ENCODE data around the gene TRAM2. TPM values are rescaled to one million over a fixed set of nuclear protein-coding genes. Genes with fewer than 3 reads are reported as not detected.
A peak's percentile ranks its signal among the peaks of the same experiment; 100 is the strongest.

Gene TRAM2
- 9.8 TPM for polyA plus RNA-seq (2013)

DNA sequence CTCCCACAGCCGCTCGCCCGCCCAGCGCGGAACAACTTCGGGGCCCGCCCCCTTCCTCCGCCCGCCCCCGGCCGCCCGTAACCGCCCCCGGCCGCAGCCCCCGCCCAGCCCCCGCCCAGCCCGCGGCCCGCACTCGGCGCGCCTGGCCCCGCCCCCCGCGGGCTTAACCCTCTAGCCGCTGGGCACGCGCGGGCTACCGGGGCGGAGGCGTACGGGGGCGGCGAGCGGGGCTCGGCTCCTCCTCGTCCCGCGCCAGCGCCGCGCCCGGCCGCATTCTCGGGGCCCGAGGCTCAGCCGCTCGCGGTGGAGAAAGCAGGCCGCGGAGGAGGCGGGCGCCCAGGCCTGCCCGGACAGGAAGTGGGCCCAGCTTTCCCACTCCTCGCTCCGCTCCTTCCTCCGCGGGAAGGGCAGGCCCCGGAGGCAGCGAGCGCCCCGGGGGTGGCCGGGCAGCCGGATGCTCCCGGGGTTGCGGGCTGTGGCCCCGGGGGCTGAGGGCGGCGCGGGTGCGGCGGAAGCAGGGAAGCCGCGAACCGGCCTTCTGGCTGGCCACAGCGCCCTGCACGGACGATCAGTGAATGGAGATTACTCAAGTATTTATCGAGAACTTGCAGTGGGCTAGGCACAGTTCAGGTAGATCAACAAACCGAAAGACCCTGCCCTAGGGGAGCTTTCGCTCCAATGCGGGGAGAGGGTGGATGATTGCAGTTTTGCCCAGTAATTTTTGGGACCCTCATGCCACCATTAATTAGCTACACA, at the start of gene TRAM2:
TSS of gene TRAM2 (minus strand) at position 39 of the 756 bp plus-strand sequence. CDS start 145 bp downstream, outside the sequence.
- Histone ChIP-seq H3K4me1 (ENCODE audit: control extremely low read depth in 1 of 4, control insufficient read depth in 4 of 4, insufficient read depth in 4 of 4, low read length in 3 of 4) (peaks cover 10 to 52% (median 36%) of the 10 kb centered on the region in 4 experiments), H3K36me3 (ENCODE audit: control insufficient read depth in 4 of 4, insufficient read depth in 4 of 4, low read length in 3 of 4) (peaks cover 0 to 5% (median under 1%) of the 10 kb centered on the region in 4 experiments), H3K4me3 (ENCODE audit: control insufficient read depth in 1 of 7, extremely low read depth in 1 of 7, insufficient read depth in 4 of 7, low read depth in 2 of 7, low read length in 6 of 7) (peak within 1 kb of the TSS; percentile 70 to 88 (median 81)), H3K27ac (ENCODE audit: insufficient read depth in 1 of 2, low read depth in 1 of 2, low read length in 2 of 2, poor library complexity in 1 of 2, severe bottlenecking in 2 of 2) (peak within 1 kb of the TSS; percentile 58 to 82), H3K27me3 (replicated peaks in 2 of 5; ENCODE audit: control insufficient read depth in 4 of 5, insufficient read depth in 5 of 5, low read length in 4 of 5) (no peaks in the 10 kb centered on the region), H3K9me3 (ENCODE audit: control extremely low read depth in 1 of 5, control insufficient read depth in 4 of 5, insufficient read depth in 2 of 5, low read depth in 1 of 5, low read length in 4 of 5) (no peaks in the 10 kb centered on the region)
- ChIA-PET POLR2A (no interaction called here), CTCF (interaction anchor here (0.7 to 3.0 kb wide), 6 partner anchors 11 to 297 kb away, joined by 3 to 23 read pairs (median 4); no protein-coding TSS in a partner anchor)
- under 1% methylated on average over 48 of the region's 84 CpGs for WGBS (ENCODE audit: insufficient coverage)
- DNase-seq: peak; percentile 80 to 88 (median 86)

DNA sequence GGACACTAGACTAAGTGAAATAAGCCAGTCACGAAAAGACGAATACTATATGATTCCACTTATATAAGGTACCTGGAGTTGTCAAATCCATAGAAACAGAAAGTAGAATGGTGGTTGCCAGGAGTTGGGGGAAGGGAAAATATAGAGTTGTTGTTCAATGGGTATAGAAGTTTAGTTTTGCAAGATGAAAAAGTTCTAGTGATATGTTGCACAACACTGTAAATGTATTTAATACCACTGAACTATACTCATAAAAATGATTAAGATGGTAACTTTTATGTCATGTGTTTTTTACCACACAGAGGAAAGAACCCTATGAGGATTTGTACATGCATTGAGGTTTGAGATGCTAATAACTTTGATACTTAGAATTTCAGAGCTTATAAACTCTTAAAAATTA, 46.0 kb upstream of the TRAM2 start:
- WGBS (ENCODE audit: insufficient coverage): 100% methylated on average over 2 of the region's 2 CpGs
- Histone ChIP-seq H3K4me3 (ENCODE audit: control insufficient read depth in 1 of 7, extremely low read depth in 1 of 7, insufficient read depth in 4 of 7, low read depth in 2 of 7, low read length in 6 of 7) (no peak overlapping the region), H3K27ac (ENCODE audit: insufficient read depth in 1 of 2, low read depth in 1 of 2, low read length in 2 of 2, poor library complexity in 1 of 2, severe bottlenecking in 2 of 2) (no peak overlapping the region), H3K9me3 (ENCODE audit: control extremely low read depth in 1 of 5, control insufficient read depth in 4 of 5, insufficient read depth in 2 of 5, low read depth in 1 of 5, low read length in 4 of 5) (no peaks in the 10 kb centered on the region), H3K27me3 (replicated peaks in 2 of 5; ENCODE audit: control insufficient read depth in 4 of 5, insufficient read depth in 5 of 5, low read length in 4 of 5) (no peaks in the 10 kb centered on the region), H3K36me3 (ENCODE audit: control insufficient read depth in 4 of 4, insufficient read depth in 4 of 4, low read length in 3 of 4) (no peaks in the 10 kb centered on the region), H3K4me1 (ENCODE audit: control extremely low read depth in 1 of 4, control insufficient read depth in 4 of 4, insufficient read depth in 4 of 4, low read length in 3 of 4) (no peaks in the 10 kb centered on the region)
- no peak for DNase-seq
- CTCF ChIA-PET: no interaction called here
- POLR2A ChIA-PET: interaction anchor here (0.6 kb wide), 1 partner anchor 319 kb away, joined by 3 read pairs; no protein-coding TSS in a partner anchor

- H3K4me3 ChIP-seq (ENCODE audit: control insufficient read depth in 1 of 7, extremely low read depth in 1 of 7, insufficient read depth in 4 of 7, low read depth in 2 of 7, low read length in 6 of 7): no peak overlapping the region
- no peaks in the 10 kb centered on the region for H3K4me1 ChIP-seq (ENCODE audit: control extremely low read depth in 1 of 4, control insufficient read depth in 4 of 4, insufficient read depth in 4 of 4, low read length in 3 of 4)
- ChIA-PET CTCF (no interaction called here), POLR2A (no interaction called here)
- H3K9me3 ChIP-seq (ENCODE audit: control extremely low read depth in 1 of 5, control insufficient read depth in 4 of 5, insufficient read depth in 2 of 5, low read depth in 1 of 5, low read length in 4 of 5): no peaks in the 10 kb centered on the region
- no peak overlapping the region for H3K27ac ChIP-seq (ENCODE audit: insufficient read depth in 1 of 2, low read depth in 1 of 2, low read length in 2 of 2, poor library complexity in 1 of 2, severe bottlenecking in 2 of 2)
- H3K36me3 ChIP-seq (ENCODE audit: control insufficient read depth in 4 of 4, insufficient read depth in 4 of 4, low read length in 3 of 4): no peaks in the 10 kb centered on the region
- WGBS (ENCODE audit: insufficient coverage): no CpG with 5 or more reads among the region's 1 CpG
- no peaks in the 10 kb centered on the region for H3K27me3 ChIP-seq (replicated peaks in 2 of 5; ENCODE audit: control insufficient read depth in 4 of 5, insufficient read depth in 5 of 5, low read length in 4 of 5)
- DNase-seq: no peak
These were observed 44.8 kb upstream of the TRAM2 start for GRCh38 chr6:52621631-52622030.

DNA sequence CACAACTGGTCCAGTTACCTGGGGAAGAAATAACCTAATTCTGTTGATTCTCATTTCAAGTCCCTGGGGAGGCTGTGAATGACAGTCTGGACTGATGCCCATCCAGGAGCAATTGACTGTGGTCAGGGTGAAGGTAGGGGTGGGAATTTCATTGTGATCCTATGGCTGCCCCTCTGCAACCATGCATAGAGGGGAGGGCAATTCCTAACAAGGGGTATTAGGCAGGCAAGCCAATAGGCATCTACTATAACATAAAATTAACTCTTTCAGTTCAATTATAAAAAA, 44.0 kb upstream of the TRAM2 start:
- CTCF ChIA-PET: no interaction called here
- H3K4me3 ChIP-seq (ENCODE audit: control insufficient read depth in 1 of 7, extremely low read depth in 1 of 7, insufficient read depth in 4 of 7, low read depth in 2 of 7, low read length in 6 of 7): no peak overlapping the region
- POLR2A ChIA-PET: no interaction called here
- DNase-seq: no peak
- H3K9me3 ChIP-seq (ENCODE audit: control extremely low read depth in 1 of 5, control insufficient read depth in 4 of 5, insufficient read depth in 2 of 5, low read depth in 1 of 5, low read length in 4 of 5): no peaks in the 10 kb centered on the region
- H3K27ac ChIP-seq (ENCODE audit: insufficient read depth in 1 of 2, low read depth in 1 of 2, low read length in 2 of 2, poor library complexity in 1 of 2, severe bottlenecking in 2 of 2): no peak overlapping the region
- no peaks in the 10 kb centered on the region for H3K36me3 ChIP-seq (ENCODE audit: control insufficient read depth in 4 of 4, insufficient read depth in 4 of 4, low read length in 3 of 4)
- H3K27me3 ChIP-seq (replicated peaks in 2 of 5; ENCODE audit: control insufficient read depth in 4 of 5, insufficient read depth in 5 of 5, low read length in 4 of 5): no peaks in the 10 kb centered on the region
- H3K4me1 ChIP-seq (ENCODE audit: control extremely low read depth in 1 of 4, control insufficient read depth in 4 of 4, insufficient read depth in 4 of 4, low read length in 3 of 4): no peaks in the 10 kb centered on the region

DNA sequence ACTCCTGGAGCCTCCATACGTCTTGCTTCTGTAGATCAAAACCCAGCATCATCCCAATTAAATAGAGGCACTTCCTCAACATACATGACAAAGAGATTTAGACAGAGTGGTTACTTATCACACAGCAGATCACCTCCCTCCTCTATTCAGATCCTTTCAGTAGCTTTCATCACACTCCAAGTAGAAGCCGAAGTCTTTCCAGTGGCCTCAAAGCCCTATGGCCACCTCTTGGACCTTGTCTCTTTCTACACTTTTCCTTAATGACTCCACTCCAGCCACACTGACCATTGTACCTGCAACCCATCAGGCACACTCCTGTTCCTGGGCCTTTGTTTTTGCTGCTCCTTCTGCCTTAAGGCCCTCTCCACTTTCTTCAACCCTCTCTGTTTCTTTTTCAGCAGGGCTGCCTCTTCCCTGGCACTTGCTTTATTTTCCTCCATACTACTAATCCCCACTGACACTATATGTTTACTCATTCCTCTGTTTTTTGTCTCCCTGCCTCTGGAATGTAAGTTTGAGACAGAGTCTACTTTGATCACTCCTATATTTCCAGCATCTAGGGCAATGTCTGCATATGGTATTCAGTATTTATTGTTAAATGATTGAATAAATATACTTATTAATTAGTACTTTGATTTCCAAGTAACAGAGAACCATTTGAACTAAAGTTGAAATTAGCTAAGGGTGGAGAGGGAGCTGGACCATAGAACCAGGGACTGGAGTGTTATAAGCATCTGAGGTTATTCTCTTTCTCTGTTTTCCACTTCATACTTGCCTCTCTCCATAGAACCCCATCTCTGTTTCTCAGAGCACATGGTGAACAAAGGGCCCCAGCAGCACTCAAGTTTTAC, 43.4 kb upstream of the TRAM2 start:
- Histone ChIP-seq H3K4me3 (ENCODE audit: control insufficient read depth in 1 of 7, extremely low read depth in 1 of 7, insufficient read depth in 4 of 7, low read depth in 2 of 7, low read length in 6 of 7) (no peak overlapping the region), H3K27ac (ENCODE audit: insufficient read depth in 1 of 2, low read depth in 1 of 2, low read length in 2 of 2, poor library complexity in 1 of 2, severe bottlenecking in 2 of 2) (no peak overlapping the region), H3K27me3 (replicated peaks in 2 of 5; ENCODE audit: control insufficient read depth in 4 of 5, insufficient read depth in 5 of 5, low read length in 4 of 5) (no peaks in the 10 kb centered on the region), H3K4me1 (ENCODE audit: control extremely low read depth in 1 of 4, control insufficient read depth in 4 of 4, insufficient read depth in 4 of 4, low read length in 3 of 4) (no peaks in the 10 kb centered on the region), H3K9me3 (ENCODE audit: control extremely low read depth in 1 of 5, control insufficient read depth in 4 of 5, insufficient read depth in 2 of 5, low read depth in 1 of 5, low read length in 4 of 5) (no peaks in the 10 kb centered on the region), H3K36me3 (ENCODE audit: control insufficient read depth in 4 of 4, insufficient read depth in 4 of 4, low read length in 3 of 4) (no peaks in the 10 kb centered on the region)
- CTCF ChIA-PET: interaction anchor here (0.7 to 0.9 kb wide), 2 partner anchors 12 to 43 kb away, joined by 3 to 4 read pairs; no protein-coding TSS in a partner anchor
- DNase-seq: no peak
- 92% methylated on average over 1 of the region's 2 CpGs for WGBS (ENCODE audit: insufficient coverage)
- POLR2A ChIA-PET: no interaction called here

DNA sequence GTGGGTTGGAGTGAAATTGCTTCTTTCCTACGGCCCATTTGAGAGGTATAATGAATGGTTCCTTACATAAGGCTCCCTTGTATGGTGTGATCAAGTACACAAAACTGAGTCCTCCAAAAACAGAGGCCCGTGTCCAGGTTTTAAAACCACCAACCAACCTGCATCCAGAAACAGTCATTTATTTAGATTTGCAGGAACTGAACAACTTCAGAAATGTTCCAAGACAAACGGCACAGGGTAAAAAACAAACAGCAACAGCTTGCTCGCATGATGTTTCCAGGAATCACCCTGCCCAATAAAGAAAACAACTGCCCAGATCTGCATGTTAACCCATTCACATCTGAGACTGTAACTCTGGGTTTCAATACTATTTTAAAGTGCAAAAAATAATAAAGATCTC, 40.2 kb upstream of the TRAM2 start:
- Histone ChIP-seq H3K4me3 (ENCODE audit: control insufficient read depth in 1 of 7, extremely low read depth in 1 of 7, insufficient read depth in 4 of 7, low read depth in 2 of 7, low read length in 6 of 7) (no peak overlapping the region), H3K9me3 (ENCODE audit: control extremely low read depth in 1 of 5, control insufficient read depth in 4 of 5, insufficient read depth in 2 of 5, low read depth in 1 of 5, low read length in 4 of 5) (no peaks in the 10 kb centered on the region), H3K27ac (ENCODE audit: insufficient read depth in 1 of 2, low read depth in 1 of 2, low read length in 2 of 2, poor library complexity in 1 of 2, severe bottlenecking in 2 of 2) (no peak overlapping the region), H3K4me1 (ENCODE audit: control extremely low read depth in 1 of 4, control insufficient read depth in 4 of 4, insufficient read depth in 4 of 4, low read length in 3 of 4) (peaks cover 0 to 8% (median 0%) of the 10 kb centered on the region in 4 experiments), H3K36me3 (ENCODE audit: control insufficient read depth in 4 of 4, insufficient read depth in 4 of 4, low read length in 3 of 4) (no peaks in the 10 kb centered on the region), H3K27me3 (replicated peaks in 2 of 5; ENCODE audit: control insufficient read depth in 4 of 5, insufficient read depth in 5 of 5, low read length in 4 of 5) (no peaks in the 10 kb centered on the region)
- no peak for DNase-seq
- ChIA-PET CTCF (no interaction called here), POLR2A (no interaction called here)
- 94% methylated on average over 2 of the region's 4 CpGs for WGBS (ENCODE audit: insufficient coverage)

- POLR2A ChIA-PET: no interaction called here
- Histone ChIP-seq H3K4me3 (ENCODE audit: control insufficient read depth in 1 of 7, extremely low read depth in 1 of 7, insufficient read depth in 4 of 7, low read depth in 2 of 7, low read length in 6 of 7) (no peak overlapping the region), H3K27ac (ENCODE audit: insufficient read depth in 1 of 2, low read depth in 1 of 2, low read length in 2 of 2, poor library complexity in 1 of 2, severe bottlenecking in 2 of 2) (no peak overlapping the region), H3K4me1 (ENCODE audit: control extremely low read depth in 1 of 4, control insufficient read depth in 4 of 4, insufficient read depth in 4 of 4, low read length in 3 of 4) (peaks cover 0 to 17% (median 4%) of the 10 kb centered on the region in 4 experiments), H3K9me3 (ENCODE audit: control extremely low read depth in 1 of 5, control insufficient read depth in 4 of 5, insufficient read depth in 2 of 5, low read depth in 1 of 5, low read length in 4 of 5) (no peaks in the 10 kb centered on the region), H3K36me3 (ENCODE audit: control insufficient read depth in 4 of 4, insufficient read depth in 4 of 4, low read length in 3 of 4) (no peaks in the 10 kb centered on the region), H3K27me3 (replicated peaks in 2 of 5; ENCODE audit: control insufficient read depth in 4 of 5, insufficient read depth in 5 of 5, low read length in 4 of 5) (no peaks in the 10 kb centered on the region)
- CTCF ChIA-PET: no interaction called here
- DNase-seq: no peak
- no CpG with 5 or more reads among the region's 2 CpGs for WGBS (ENCODE audit: insufficient coverage)
These were observed 39.3 kb upstream of the TRAM2 start for GRCh38 chr6:52616059-52616690.

Measured in common myeloid progenitor, CD34-positive (primary cell).